Smooth muscle cell (in vitro differentiated cells): Measurements from ENCODE around the gene PPCDC. TPM values are rescaled to one million over a fixed set of nuclear protein-coding genes. Genes with fewer than 3 reads are reported as not detected.

Experiments
- DNase-seq: peaks from one replicate; lab custom pipeline; 2025; ENCODE audit not compliant: unreplicated experiment; lab: John Stamatoyannopoulos, UW
- H2AFZ ChIP-seq: fragments of 200-600 bp; sonication (generic); 2 replicates; pipeline ENCODE4 v1.6.0; 2016; ENCODE audit warnings: antibody characterized with exemption, low read depth, mild to moderate bottlenecking
- H3F3A ChIP-seq: fragments of 200-600 bp; sonication (generic); 2 replicates; pipeline ENCODE4 v1.6.0; 2017; ENCODE audit warnings: antibody characterized with exemption, low read depth
- H3K27ac ChIP-seq: fragments of 200-600 bp; sonication (generic); 2 replicates; pipeline ENCODE4 v1.5.1; 2016; ENCODE audit warnings: low read depth, mild to moderate bottlenecking
- H3K27me3 ChIP-seq: fragments of 200-600 bp; sonication (generic); 2 replicates; pipeline ENCODE4 v1.6.1; 2016; ENCODE audit warnings: low read depth, mild to moderate bottlenecking
- H3K36me3 ChIP-seq: fragments of 200-600 bp; sonication (generic); 2 replicates; pipeline ENCODE4 v1.5.1; 2016; ENCODE audit warnings: low read depth
- H3K4me1 ChIP-seq: fragments of 200-600 bp; sonication (generic); 2 replicates; pipeline ENCODE4 v1.5.1; 2016; ENCODE audit warnings: low read depth
- H3K4me2 ChIP-seq: fragments of 200-600 bp; sonication (generic); 2 replicates; pipeline ENCODE4 v1.6.0; 2016; ENCODE audit warnings: mild to moderate bottlenecking
- H3K4me3 ChIP-seq: fragments of 200-600 bp; sonication (generic); 2 replicates; pipeline ENCODE4 v1.5.1; 2016; ENCODE audit warnings: mild to moderate bottlenecking
- H3K79me2 ChIP-seq: fragments of 200-600 bp; sonication (generic); 2 replicates; pipeline ENCODE4 v1.6.0; 2016; ENCODE audit warnings: low read depth, mild to moderate bottlenecking
- H3K9ac ChIP-seq: fragments of 200-600 bp; sonication (generic); 2 replicates; pipeline ENCODE4 v1.6.0; 2016; ENCODE audit warnings: low read depth
- H3K9me3 ChIP-seq: fragments of 200-600 bp; sonication (generic); replicated peaks from 2 replicates; pipeline ENCODE4 v1.5.1; 2016; ENCODE audit warnings: low read depth
- H4K20me1 ChIP-seq: fragments of 200-600 bp; sonication (generic); 2 replicates; pipeline ENCODE4 v1.6.0; 2016; ENCODE audit warnings: low read depth
- CTCF ChIP-seq: fragments of 200-600 bp; sonication (generic); IDR thresholded peaks from 2 replicates; pipeline ENCODE4 v1.5.1; 2017; ENCODE audit warnings: borderline replicate concordance, mild to moderate bottlenecking, antibody characterized with exemption; ENCODE audit not compliant: insufficient read depth, poor library complexity, severe bottlenecking
- WGBS: methylation state at CpG from one replicate; pipeline ENCODE4 v1.1.7; 2016; ENCODE audit warnings: low lambda C conversion rate; 5-methylcytosine and 5-hydroxymethylcytosine counted together
- polyA plus RNA-seq: library from polyadenylated mRNA; unstranded; fragments of >200 nt; fragmentation: Nextera tagmentation; extraction: Ambion mirVana; gene quantifications from 2 replicates; pipeline ENCODE4 v1.2.1, GENCODE V29; 2016
- total RNA-seq: library from RNA; depleted of rRNA; stranded (reverse); fragments of >200 nt; gene quantifications from 2 replicates; pipeline ENCODE4 v1.2.3, GENCODE V29; 2014

PPCDC gene
- total and polyA plus RNA-seq, 2 experiments from 2014 or later = 7.8 to 33.7 TPM

GRCh38 chr15:75025548-75026260 is 2.3 kb downstream of the PPCDC start:
- Histone ChIP-seq H2AFZ (no peak overlapping the region), H3K4me2 (no peak overlapping the region), H3K4me3 (no peak overlapping the region), H3K27ac (no peak overlapping the region), H4K20me1 (no peaks in the 10 kb centered on the region), H3K79me2 (peaks cover 13% of the 10 kb centered on the region), H3K36me3 (no peaks in the 10 kb centered on the region), H3K9me3 (no peaks in the 10 kb centered on the region), H3F3A (no peaks in the 10 kb centered on the region), H3K9ac (no peak overlapping the region), H3K27me3 (no peaks in the 10 kb centered on the region), H3K4me1 (peaks cover 6% of the 10 kb centered on the region)
- TF ChIP-seq CTCF = no peak
- WGBS = over 99% methylated on average over 5 of the region's 5 CpGs
- DNase-seq = no peak

- Histone ChIP-seq H2AFZ (no peak overlapping the region), H3K79me2 (peaks cover 13% of the 10 kb centered on the region), H3K27me3 (no peaks in the 10 kb centered on the region), H3F3A (no peaks in the 10 kb centered on the region), H3K4me1 (peaks cover 6% of the 10 kb centered on the region), H3K36me3 (no peaks in the 10 kb centered on the region), H4K20me1 (no peaks in the 10 kb centered on the region), H3K9ac (no peak overlapping the region), H3K9me3 (no peaks in the 10 kb centered on the region), H3K27ac (no peak overlapping the region), H3K4me3 (no peak overlapping the region), H3K4me2 (no peak overlapping the region)
- no peak for TF ChIP-seq CTCF
- WGBS = 90% methylated on average over 7 of the region's 7 CpGs
- DNase-seq = no peak
These were observed 4.2 kb downstream of the PPCDC start for GRCh38 chr15:75027551-75027950.

- Histone ChIP-seq H3K36me3 (no peaks in the 10 kb centered on the region), H3K79me2 (peaks cover 13% of the 10 kb centered on the region), H2AFZ (no peak overlapping the region), H3K4me2 (no peak overlapping the region), H4K20me1 (no peaks in the 10 kb centered on the region), H3F3A (no peaks in the 10 kb centered on the region), H3K4me3 (no peak overlapping the region), H3K9ac (no peak overlapping the region), H3K4me1 (peaks cover 6% of the 10 kb centered on the region), H3K9me3 (no peaks in the 10 kb centered on the region), H3K27ac (no peak overlapping the region), H3K27me3 (no peaks in the 10 kb centered on the region)
- TF ChIP-seq CTCF = no peak
- DNase-seq = no peak
- WGBS = 75% methylated on average over 4 of the region's 4 CpGs
These were observed 5.6 kb downstream of the PPCDC start for GRCh38 chr15:75028991-75029377.
